IgD-negative memory B cell (primary cell): Measurements from ENCODE around the gene MAN1C1. TPM values are rescaled to one million over a fixed set of nuclear protein-coding genes. Genes with fewer than 3 reads are reported as not detected.

Experiments used
- H3K27ac Mint-ChIP-seq, 3 donors: one replicate each; pipeline ENCODE4 v1.8.0; 2020 to 2022; ENCODE audit warnings: mild to moderate bottlenecking in 3 of 3, mixed read lengths in 3 of 3, moderate library complexity in 1 of 3
- H3K27me3 Mint-ChIP-seq: one replicate; pipeline ENCODE4 v1.8.0; 2021; ENCODE audit warnings: mixed read lengths
- H3K36me3 Mint-ChIP-seq: one replicate; pipeline ENCODE4 v1.8.0; 2020; ENCODE audit warnings: mild to moderate bottlenecking, mixed read lengths
- H3K4me1 Mint-ChIP-seq, 3 donors: one replicate each; pipeline ENCODE4 v1.8.0; 2020 to 2022; ENCODE audit warnings: mixed read lengths in 3 of 3, mild to moderate bottlenecking in 1 of 3
- H3K4me3 Mint-ChIP-seq, 4 donors: one replicate each; pipeline ENCODE4 v1.8.0; 2020 to 2022; ENCODE audit warnings: mild to moderate bottlenecking in 4 of 4, mixed read lengths in 4 of 4, moderate library complexity in 3 of 4
- H3K9me3 Mint-ChIP-seq, 3 donors: one replicate each; pipeline ENCODE4 v1.8.0; 2020 to 2021; ENCODE audit warnings: mixed read lengths in 3 of 3, mild to moderate bottlenecking in 1 of 3
- polyA plus RNA-seq: library from polyadenylated mRNA; unstranded; fragments of 300-500 nt; fragmentation: Illumina TruSeq; gene quantifications from one replicate; pipeline ENCODE4 v1.2.3, GENCODE V29; 2021

Gene MAN1C1
- polyA plus RNA-seq, 1 donor from 2014 or later, result 0.49 TPM

DNA sequence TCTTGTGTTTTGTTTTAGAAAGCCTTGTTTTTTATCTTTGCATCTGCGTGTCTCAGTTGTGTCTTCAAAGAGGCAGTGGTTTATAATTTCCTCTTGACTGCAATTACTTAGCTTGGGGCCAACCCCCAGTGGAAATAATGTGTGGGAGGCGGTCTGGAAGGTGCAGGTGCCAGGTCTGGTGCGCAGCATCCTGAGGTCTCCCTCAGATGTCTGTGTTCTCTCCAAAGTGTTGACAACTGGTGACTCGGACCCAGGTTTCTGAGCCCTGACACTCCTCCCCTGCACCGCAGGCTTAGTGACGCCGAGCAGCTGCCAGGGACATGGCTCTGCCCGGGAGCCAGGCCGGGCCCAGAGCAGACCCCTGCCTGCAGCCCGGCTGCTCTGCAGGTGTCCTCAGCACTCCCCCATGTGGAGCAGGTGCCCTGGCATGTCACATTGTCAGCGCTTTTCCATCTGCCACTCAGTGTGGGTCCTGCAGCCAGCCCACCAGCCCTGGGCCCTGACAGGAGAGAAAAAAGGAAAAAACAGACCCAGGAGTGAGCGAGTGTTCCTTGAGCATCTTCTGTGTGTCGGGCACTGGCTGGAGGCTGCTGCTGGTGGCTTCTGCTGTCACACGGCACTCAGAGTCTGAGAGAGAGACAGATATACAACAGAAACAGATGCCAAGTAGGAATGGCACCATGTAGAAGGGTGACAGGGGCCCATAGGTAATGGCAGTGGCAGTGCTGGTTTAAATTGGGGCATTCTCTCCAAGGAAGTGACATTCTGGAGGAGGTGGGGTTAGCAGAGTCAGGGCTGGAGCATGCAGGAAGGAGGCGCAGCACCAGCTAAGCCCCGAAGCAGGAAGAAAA is 158.6 kb downstream of the MAN1C1 start:
- Mint-ChIP-seq H3K9me3 (no peaks in the 10 kb centered on the region), H3K36me3 (peaks cover 2% of the 10 kb centered on the region), H3K27me3 (peaks cover 15% of the 10 kb centered on the region), H3K27ac (peak overlapping the region in 2 of 3 donors; percentile 5 to 69), H3K4me3 (peak overlapping the region in 3 of 4 donors; percentile 44 to 79 (median 58)), H3K4me1 (peaks cover 21 to 37% (median 25%) of the 10 kb centered on the region in 3 donors)

DNA sequence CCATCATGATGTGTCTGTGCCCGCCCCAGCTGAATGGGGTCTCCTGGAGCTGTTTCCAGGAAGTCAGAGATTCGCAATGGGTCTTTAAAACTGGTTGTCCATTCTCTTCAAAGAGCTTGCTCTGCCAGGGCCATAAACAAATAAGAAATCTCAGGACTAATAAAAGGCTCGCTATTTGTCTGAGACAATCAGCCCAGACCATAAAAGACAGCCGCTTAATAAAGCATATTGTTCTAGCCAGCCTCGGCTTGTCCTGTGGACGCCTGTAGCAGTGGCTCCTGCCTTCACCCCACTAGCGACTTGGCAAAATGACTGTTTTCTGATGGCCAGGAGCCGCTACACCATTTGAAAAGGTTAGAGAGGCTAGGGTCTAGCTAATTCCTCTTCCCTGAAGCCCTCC is 162.8 kb downstream of the MAN1C1 start:
- Mint-ChIP-seq H3K4me3 (no peak overlapping the region), H3K4me1 (peaks cover 14 to 25% (median 23%) of the 10 kb centered on the region in 3 donors), H3K27ac (no peak overlapping the region), H3K9me3 (no peaks in the 10 kb centered on the region), H3K27me3 (peaks cover 6% of the 10 kb centered on the region), H3K36me3 (peaks cover 2% of the 10 kb centered on the region)

DNA sequence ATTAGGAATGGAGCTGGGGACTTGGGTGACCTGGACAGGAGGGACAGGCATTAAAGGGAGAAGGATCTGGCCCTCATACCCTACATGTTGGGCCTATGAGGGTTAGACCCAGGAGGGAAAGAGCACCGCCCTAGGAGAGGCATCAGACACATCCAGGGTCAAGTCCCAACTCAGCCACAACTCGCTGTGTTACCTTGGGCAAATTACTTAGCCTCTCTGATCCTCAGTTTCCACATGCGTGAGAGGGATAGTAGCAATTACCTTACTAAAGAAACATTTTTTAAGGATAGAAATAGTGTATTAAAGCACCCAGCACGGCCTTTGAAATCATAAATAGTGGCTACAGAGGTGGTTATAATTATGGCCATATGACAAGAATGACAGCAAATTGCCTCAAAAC is 163.3 kb downstream of the MAN1C1 start:
- H3K4me3 Mint-ChIP-seq, result no peak overlapping the region
- peaks cover 2% of the 10 kb centered on the region for H3K36me3 Mint-ChIP-seq
- H3K4me1 Mint-ChIP-seq, result peaks cover 10 to 22% (median 18%) of the 10 kb centered on the region in 3 donors
- peaks cover 6% of the 10 kb centered on the region for H3K27me3 Mint-ChIP-seq
- H3K27ac Mint-ChIP-seq, result no peak overlapping the region
- H3K9me3 Mint-ChIP-seq, result no peaks in the 10 kb centered on the region

DNA sequence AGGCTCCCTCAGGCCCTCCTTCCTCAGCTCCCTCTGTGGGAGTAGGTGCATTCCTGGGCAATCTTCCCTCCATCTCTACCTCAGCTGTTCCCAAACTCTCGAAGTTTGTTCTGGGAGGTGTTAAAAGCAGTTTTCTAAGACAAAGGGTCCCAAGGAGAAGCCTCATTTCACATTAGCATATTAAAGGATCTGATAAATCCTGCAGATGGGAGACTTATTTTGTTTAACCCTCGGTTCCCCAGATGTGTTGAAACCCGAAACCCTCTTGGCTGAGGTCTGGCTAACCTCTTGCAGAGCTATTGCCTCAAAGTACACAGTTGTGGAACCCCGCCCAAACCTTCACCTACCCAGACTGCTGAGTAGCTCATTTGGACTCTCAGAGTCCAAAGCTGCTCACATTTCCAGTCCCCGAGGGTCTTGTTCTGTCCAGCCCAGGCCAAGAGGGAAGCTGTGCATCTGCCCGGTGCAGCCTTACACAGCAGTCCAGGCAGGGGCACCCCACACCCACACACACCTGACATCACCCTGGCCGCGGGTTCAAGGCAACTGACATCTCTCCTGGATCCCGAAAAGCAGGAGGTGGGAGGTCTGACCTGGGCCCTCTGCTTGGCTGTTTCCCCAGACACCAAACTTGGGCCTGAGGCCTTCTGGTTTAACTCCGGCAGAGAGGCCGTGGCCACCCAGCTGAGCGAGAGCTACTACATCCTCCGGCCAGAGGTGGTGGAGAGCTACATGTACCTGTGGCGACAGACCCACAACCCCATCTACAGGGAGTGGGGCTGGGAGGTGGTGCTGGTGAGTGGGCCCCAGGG is 163.9 kb downstream of the MAN1C1 start:
- Mint-ChIP-seq H3K4me3 (no peak overlapping the region), H3K27me3 (peaks cover 6% of the 10 kb centered on the region), H3K4me1 (peaks cover 5 to 16% (median 12%) of the 10 kb centered on the region in 3 donors), H3K9me3 (no peaks in the 10 kb centered on the region), H3K36me3 (peaks cover 2% of the 10 kb centered on the region), H3K27ac (peak overlapping the region in 1 of 3 donors; percentile 3)

DNA sequence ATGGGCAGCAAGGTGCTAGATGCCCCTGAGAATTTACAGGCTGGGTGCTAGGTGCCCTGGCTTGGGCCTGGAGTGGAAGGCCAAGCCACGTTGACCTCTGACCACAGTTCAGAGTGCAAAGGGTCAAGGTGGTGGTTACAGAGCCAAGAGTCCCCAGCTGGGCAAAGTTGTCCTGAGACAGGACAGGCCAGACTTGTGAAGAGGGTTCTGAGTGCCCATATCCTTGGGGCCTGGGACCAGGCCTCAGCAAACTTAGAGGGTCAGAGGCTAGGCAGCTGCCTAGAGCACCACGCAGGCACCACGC is 164.5 kb downstream of the MAN1C1 start:
- peaks cover 5 to 14% (median 10%) of the 10 kb centered on the region in 3 donors for H3K4me1 Mint-ChIP-seq
- H3K4me3 Mint-ChIP-seq, result no peak overlapping the region
- no peaks in the 10 kb centered on the region for H3K9me3 Mint-ChIP-seq
- peaks cover 6% of the 10 kb centered on the region for H3K27me3 Mint-ChIP-seq
- no peak overlapping the region for H3K27ac Mint-ChIP-seq
- H3K36me3 Mint-ChIP-seq, result peaks cover 2% of the 10 kb centered on the region

DNA sequence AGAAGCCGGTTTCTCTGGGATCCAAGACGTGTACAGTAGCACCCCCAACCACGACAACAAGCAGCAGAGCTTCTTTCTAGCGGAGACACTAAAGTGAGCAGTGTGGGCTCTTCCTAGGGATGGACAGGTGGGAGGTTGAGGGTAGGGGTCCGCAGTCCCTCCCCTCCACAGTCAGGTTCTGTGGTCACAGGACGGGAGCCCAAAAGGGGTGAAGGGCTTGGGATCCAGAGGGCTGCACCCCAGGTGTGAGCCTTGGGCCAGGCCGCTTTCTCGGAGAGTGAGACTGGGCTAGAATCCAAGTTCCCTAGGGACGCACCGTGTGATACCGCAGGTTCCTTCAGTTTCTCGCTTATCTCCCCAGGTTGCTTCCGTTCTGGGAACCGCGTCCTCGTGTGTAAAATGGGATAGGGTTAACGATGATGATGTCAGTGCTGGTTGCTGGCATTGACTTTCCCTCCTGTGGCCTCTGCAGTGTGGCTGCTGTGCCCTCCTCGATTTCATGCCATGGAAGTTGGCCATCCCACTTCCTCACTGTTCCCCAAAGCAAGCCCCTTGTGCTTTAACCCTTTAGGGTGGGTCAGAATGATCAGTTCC is 166.1 kb downstream of the MAN1C1 start:
- Mint-ChIP-seq H3K4me3 (no peak overlapping the region), H3K27ac (no peak overlapping the region), H3K27me3 (peaks cover 6% of the 10 kb centered on the region), H3K9me3 (no peaks in the 10 kb centered on the region), H3K36me3 (peaks cover 2% of the 10 kb centered on the region), H3K4me1 (peaks cover under 1 to 9% (median 7%) of the 10 kb centered on the region in 3 donors)

DNA sequence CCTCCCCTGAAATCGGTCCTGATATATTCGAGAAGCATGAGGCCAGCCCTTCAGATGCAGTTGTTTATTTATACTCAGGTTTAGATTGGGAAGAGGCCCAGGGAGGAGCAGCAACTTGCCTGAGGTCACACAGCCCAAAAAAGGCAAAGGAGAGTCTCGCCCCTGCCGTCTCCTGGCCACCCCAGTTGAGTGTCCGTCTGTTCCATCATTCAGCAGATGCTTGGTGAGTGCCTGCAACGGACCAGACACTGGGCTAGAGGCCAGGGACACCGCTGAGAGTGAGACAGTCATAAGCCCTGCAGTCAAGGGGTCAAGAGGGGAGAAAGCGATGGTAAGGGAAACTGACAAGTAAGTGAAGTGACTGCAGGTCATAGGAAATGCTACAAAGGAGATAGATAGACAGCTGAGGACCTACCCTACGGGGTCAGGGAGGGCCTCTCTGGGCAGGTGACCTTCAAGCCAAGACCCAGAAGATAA is 168.0 kb downstream of the MAN1C1 start:
- Mint-ChIP-seq H3K4me1 (no peaks in the 10 kb centered on the region), H3K4me3 (no peak overlapping the region), H3K27ac (no peak overlapping the region), H3K27me3 (peaks cover 10% of the 10 kb centered on the region), H3K36me3 (peaks cover 2% of the 10 kb centered on the region), H3K9me3 (no peaks in the 10 kb centered on the region)

DNA sequence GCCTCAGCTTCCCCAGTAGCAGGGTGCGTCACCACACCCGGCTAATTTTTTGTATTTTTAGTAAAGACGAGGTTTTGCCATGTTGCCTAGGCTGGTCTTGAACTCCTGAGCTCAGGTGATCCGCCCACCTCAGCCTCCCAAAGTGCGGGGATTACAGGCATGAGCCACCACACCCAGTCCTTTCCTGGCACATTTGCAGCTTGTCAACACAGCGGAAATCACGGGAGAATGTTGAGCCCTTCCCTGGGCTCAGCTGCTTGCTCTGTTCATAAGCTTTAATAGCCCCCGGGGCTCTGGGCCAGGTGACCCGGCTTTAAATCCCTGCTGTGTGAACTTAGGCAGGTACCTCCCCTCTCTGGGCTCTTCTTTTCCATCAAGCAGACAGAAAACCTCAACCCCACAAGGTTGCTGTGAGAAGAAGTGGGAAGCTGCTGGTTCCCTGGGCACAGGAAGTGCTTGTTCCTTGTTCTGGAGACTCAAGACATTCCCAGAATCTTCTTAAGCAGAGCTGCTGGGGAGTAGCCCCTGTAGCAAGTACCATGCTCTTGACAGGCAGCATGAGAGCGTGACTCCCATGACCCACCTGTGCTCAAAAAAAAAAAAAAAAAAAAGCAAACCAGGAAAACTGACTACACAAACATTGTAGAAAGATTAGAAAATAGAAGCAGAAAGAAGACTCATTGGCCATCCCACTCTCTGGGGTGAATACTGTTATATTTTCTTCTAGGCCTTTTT is 168.9 kb downstream of the MAN1C1 start:
- H3K36me3 Mint-ChIP-seq, result peaks cover 2% of the 10 kb centered on the region
- H3K27me3 Mint-ChIP-seq, result peaks cover 10% of the 10 kb centered on the region
- H3K4me3 Mint-ChIP-seq, result no peak overlapping the region
- H3K9me3 Mint-ChIP-seq, result no peaks in the 10 kb centered on the region
- H3K27ac Mint-ChIP-seq, result peak overlapping the region in 1 of 3 donors; percentile 39
- H3K4me1 Mint-ChIP-seq, result no peaks in the 10 kb centered on the region

DNA sequence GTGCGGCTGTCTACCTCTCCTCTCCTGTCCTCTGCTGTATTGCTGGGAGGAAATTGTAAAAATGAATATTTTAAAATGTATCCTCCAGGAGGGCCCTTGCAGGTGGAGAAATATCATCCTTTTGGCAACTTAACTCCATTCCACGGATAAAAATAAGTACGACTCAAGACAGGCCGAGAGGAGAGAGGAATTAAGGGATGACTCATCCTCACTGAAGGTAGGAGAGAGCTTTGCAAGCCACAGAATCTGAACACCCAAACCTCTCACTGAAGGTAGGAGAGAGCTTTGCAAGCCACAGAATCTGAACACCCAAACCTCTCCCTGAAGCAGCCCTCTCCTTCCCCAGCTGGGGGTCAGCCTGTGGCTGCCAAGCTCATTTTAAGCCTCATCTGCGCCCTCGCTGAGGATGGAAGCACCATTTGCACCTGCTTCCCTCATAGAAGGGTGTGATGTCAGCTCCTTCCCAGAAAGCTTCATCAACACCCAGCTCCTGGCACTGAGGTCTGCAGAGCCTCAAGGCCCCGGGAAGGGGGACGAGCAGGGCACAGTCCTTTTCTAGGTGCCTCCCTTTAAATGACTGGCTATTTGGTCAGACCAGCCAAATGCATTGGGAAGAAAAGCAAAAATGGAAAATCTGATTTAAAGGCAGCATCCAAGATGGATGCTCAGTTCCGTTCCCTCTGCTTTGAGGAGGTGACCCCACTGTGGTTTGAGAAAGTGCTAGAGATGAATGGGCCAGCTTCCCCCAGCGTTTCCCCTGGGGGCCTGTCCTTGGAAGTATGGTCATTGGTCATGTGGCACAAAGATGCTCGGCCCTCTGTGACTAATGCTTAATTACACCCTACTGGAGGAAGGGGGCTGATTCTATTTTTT is 170.5 kb downstream of the MAN1C1 start:
- Mint-ChIP-seq H3K27ac (no peak overlapping the region), H3K36me3 (peaks cover 2% of the 10 kb centered on the region), H3K9me3 (no peaks in the 10 kb centered on the region), H3K4me3 (no peak overlapping the region), H3K4me1 (peaks cover 0 to 2% (median 0%) of the 10 kb centered on the region in 3 donors), H3K27me3 (peaks cover 8% of the 10 kb centered on the region)

DNA sequence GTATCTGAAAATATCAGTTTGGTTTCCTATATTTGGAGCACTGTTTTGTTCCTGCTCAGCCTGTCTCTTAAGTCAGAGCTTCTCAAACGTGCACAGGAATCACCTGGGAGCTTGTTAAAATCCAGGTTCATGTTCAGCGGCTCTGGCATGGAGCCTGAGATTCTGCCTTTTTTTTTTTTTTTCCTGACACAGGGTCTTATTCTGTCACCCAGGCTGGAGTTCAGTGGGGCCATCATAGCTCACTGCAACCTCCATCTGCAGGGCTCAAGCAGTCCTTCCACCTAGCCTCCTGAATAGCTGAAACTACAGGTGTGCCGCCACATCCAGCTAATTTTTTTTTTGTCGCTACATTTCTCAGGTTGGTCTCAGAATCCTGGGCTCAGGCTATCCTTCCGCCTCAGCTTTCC is 171.2 kb downstream of the MAN1C1 start:
- Mint-ChIP-seq H3K4me3 (no peak overlapping the region), H3K36me3 (peaks cover 2% of the 10 kb centered on the region), H3K27me3 (peaks cover 7% of the 10 kb centered on the region), H3K9me3 (no peaks in the 10 kb centered on the region), H3K4me1 (peaks cover 0 to 3% (median 0%) of the 10 kb centered on the region in 3 donors), H3K27ac (no peak overlapping the region)

DNA sequence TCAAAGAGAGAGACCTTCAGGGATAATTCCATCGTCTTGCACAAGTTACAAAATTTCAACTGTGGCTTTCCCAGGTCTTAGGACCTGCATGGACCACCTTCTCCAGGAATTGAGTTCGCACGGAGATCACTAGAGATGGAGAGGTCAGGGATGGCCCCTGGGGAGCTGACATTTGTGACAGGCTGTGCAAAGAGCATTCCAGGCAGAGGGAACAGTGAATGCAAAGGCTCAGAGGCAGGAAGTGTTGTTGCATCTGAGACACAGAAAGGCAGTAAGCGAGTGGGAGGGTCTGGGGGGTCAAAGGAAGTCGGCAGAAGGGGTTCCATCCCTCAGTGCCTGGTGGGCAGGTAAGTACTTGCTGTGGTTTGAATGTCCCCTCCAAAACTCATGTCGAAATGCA is 173.9 kb downstream of the MAN1C1 start:
- H3K27me3 Mint-ChIP-seq, result peaks cover 4% of the 10 kb centered on the region
- H3K9me3 Mint-ChIP-seq, result no peaks in the 10 kb centered on the region
- no peak overlapping the region for H3K4me3 Mint-ChIP-seq
- no peaks in the 10 kb centered on the region for H3K36me3 Mint-ChIP-seq
- no peak overlapping the region for H3K27ac Mint-ChIP-seq
- H3K4me1 Mint-ChIP-seq, result peaks cover 0 to 3% (median 0%) of the 10 kb centered on the region in 3 donors

DNA sequence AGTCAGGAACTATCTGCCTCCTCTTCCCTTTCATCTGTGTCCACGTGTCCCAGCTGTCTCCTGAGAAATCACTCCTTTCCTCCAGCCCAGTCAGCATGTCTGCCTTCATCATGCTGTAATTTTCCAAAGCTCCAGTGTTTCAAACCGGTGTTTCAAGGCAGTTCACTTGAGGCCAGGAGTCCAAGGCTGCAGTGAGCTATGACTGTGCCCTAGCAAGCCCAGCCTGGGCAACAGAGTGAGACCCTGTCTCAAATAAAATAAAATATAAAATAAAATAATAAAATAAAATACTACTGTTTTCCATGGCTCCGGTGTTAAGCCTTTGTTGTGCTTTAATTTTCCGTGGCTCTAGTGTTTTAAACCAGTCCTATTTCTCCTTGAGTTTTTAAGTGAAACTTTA is 175.5 kb downstream of the MAN1C1 start:
- no peak overlapping the region for H3K4me3 Mint-ChIP-seq
- peaks cover 6 to 9% (median 7%) of the 10 kb centered on the region in 3 donors for H3K4me1 Mint-ChIP-seq
- no peaks in the 10 kb centered on the region for H3K36me3 Mint-ChIP-seq
- H3K9me3 Mint-ChIP-seq, result no peaks in the 10 kb centered on the region
- H3K27me3 Mint-ChIP-seq, result peaks cover 4% of the 10 kb centered on the region
- no peak overlapping the region for H3K27ac Mint-ChIP-seq

DNA sequence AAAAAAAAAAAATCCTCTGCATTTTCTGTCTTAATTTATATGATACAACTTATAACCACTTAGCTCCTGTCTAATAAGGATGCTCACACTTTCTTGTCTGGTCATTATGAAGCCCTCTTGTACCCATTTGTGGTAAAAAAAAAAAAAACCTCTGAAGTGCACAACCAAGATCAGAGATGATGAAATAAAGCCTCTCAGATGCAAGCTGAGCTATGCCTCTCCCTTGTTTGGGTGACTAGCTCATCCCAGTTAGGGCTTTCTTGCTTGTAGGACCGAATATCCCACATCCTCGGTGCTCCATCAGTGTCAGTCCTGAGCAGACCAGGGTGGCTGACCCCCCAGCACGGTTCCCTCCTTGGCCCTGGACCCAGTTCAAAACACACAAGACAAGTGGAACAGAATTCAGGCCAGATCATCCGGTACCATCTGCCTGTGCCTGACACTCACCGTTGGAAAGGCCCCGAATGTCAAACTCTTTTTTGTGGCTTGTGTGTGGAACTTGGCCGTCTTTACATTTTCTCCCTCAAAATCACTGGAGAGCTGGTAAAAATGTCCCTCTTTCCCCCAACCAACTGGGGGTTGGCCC is 177.1 kb downstream of the MAN1C1 start:
- Mint-ChIP-seq H3K27me3 (no peaks in the 10 kb centered on the region), H3K36me3 (no peaks in the 10 kb centered on the region), H3K9me3 (no peaks in the 10 kb centered on the region), H3K4me1 (peaks cover 7 to 14% (median 10%) of the 10 kb centered on the region in 3 donors), H3K27ac (peak overlapping the region in 1 of 3 donors; percentile 67), H3K4me3 (no peak overlapping the region)
